ENCODE measurements around the gene PAX7.

PAX7 gene

DNA sequence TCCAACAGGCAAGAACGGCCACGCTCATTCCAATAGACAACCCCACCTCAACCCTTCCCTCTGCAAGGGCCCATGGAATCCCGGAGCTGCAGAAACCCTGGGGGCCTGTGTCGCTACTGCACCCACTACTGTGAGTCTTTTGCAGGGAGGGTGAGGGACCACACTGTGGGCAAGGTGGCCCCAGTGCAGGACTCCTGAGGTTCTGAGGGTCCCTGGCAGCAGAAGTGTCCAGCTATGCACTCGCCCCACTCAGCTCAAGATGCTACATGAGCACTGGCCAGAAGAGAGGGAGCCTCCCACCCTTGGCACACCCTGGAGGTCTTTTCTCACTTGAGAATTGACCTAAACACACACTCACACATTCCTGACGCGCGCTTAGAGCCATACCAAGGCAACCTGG lies 2.1 kb upstream of the PAX7 start:
- H3K4me1 ChIP-seq (ENCODE audit: insufficient read depth, low read length) = no peaks in the 10 kb centered on the region
- H4K20me1 ChIP-seq (ENCODE audit: insufficient read depth, low read length) = no peaks in the 10 kb centered on the region
- TF ChIP-seq EZH2 (IDR thresholded peaks at IDR 0.05; ENCODE audit: borderline replicate concordance, low read depth, low read length, severe bottlenecking) (no peak), CTCF (IDR thresholded peaks at IDR 0.05; ENCODE audit: borderline replicate concordance, extremely low read depth, low read length, poor library complexity, severe bottlenecking) (no peak)
- no peak for DNase-seq
- H3K9me3 ChIP-seq (ENCODE audit: insufficient read depth, low read length, severe bottlenecking) = no peaks in the 10 kb centered on the region
- peaks cover 9% of the 10 kb centered on the region for H3K27me3 ChIP-seq (ENCODE audit: insufficient read depth, low read length, poor library complexity)
- H3K4me2 ChIP-seq (ENCODE audit: insufficient read depth, low read length) = no peak overlapping the region
- no peak overlapping the region for H2AFZ ChIP-seq (ENCODE audit: low read depth, low read length)
- no peak overlapping the region for H3K4me3 ChIP-seq (ENCODE audit: low read depth in 1 of 2, low read length in 2 of 2)
- no peak overlapping the region for H3K27ac ChIP-seq (ENCODE audit: low read length)
- no peak for ATAC-seq (ENCODE audit: insufficient read depth, low read depth)
- H3K36me3 ChIP-seq (ENCODE audit: insufficient read depth, low read length) = no peaks in the 10 kb centered on the region
- no peak overlapping the region for H3K9ac ChIP-seq (ENCODE audit: low read depth, low read length)
- no peaks in the 10 kb centered on the region for H3K79me2 ChIP-seq (ENCODE audit: insufficient read depth, low read length)

GRCh38 chr1:18629659-18630510 lies 761 bp upstream of the PAX7 start:
- DNase-seq (no peak), ATAC-seq (ENCODE audit: insufficient read depth, low read depth) (no peak)
- Histone ChIP-seq H3K9me3 (ENCODE audit: insufficient read depth, low read length, severe bottlenecking) (no peaks in the 10 kb centered on the region), H3K27me3 (ENCODE audit: insufficient read depth, low read length, poor library complexity) (peaks cover 20% of the 10 kb centered on the region), H3K36me3 (ENCODE audit: insufficient read depth, low read length) (no peaks in the 10 kb centered on the region), H3K4me1 (ENCODE audit: insufficient read depth, low read length) (no peaks in the 10 kb centered on the region), H2AFZ (ENCODE audit: low read depth, low read length) (no peak overlapping the region), H3K4me3 (ENCODE audit: low read depth in 1 of 2, low read length in 2 of 2) (no peak overlapping the region), H3K27ac (ENCODE audit: low read length) (no peak overlapping the region), H3K4me2 (ENCODE audit: insufficient read depth, low read length) (no peak overlapping the region), H3K79me2 (ENCODE audit: insufficient read depth, low read length) (no peaks in the 10 kb centered on the region), H4K20me1 (ENCODE audit: insufficient read depth, low read length) (peaks cover 4% of the 10 kb centered on the region; the same call in 1 of the 2 replicates), H3K9ac (ENCODE audit: low read depth, low read length) (no peak overlapping the region)
- no peak for TF ChIP-seq CTCF (IDR thresholded peaks at IDR 0.05; ENCODE audit: borderline replicate concordance, extremely low read depth, low read length, poor library complexity, severe bottlenecking)
- no peak for TF ChIP-seq EZH2 (IDR thresholded peaks at IDR 0.05; ENCODE audit: borderline replicate concordance, low read depth, low read length, severe bottlenecking)

- H3K9me3 ChIP-seq (ENCODE audit: insufficient read depth, low read length, severe bottlenecking) = no peaks in the 10 kb centered on the region
- peaks cover 4% of the 10 kb centered on the region; the same call in 1 of the 2 replicates for H4K20me1 ChIP-seq (ENCODE audit: insufficient read depth, low read length)
- peaks cover 26% of the 10 kb centered on the region for H3K27me3 ChIP-seq (ENCODE audit: insufficient read depth, low read length, poor library complexity)
- no peaks in the 10 kb centered on the region for H3K36me3 ChIP-seq (ENCODE audit: insufficient read depth, low read length)
- no peak overlapping the region for H2AFZ ChIP-seq (ENCODE audit: low read depth, low read length)
- no peaks in the 10 kb centered on the region for H3K79me2 ChIP-seq (ENCODE audit: insufficient read depth, low read length)
- no peak overlapping the region for H3K27ac ChIP-seq (ENCODE audit: low read length)
- no peak for DNase-seq
- H3K9ac ChIP-seq (ENCODE audit: low read depth, low read length) = no peak overlapping the region
- no peaks in the 10 kb centered on the region for H3K4me1 ChIP-seq (ENCODE audit: insufficient read depth, low read length)
- TF ChIP-seq CTCF (IDR thresholded peaks at IDR 0.05; ENCODE audit: borderline replicate concordance, extremely low read depth, low read length, poor library complexity, severe bottlenecking) = no peak
- TF ChIP-seq EZH2 (IDR thresholded peaks at IDR 0.05; ENCODE audit: borderline replicate concordance, low read depth, low read length, severe bottlenecking) = no peak
- H3K4me3 ChIP-seq (ENCODE audit: low read depth in 1 of 2, low read length in 2 of 2) = no peak overlapping the region
- no peak overlapping the region for H3K4me2 ChIP-seq (ENCODE audit: insufficient read depth, low read length)
- ATAC-seq (ENCODE audit: insufficient read depth, low read depth) = no peak
These were observed 1.0 kb downstream of the PAX7 start for GRCh38 chr1:18631496-18632217.
